CD4-positive, alpha-beta T cell treated with Interferon gamma for 1 hour (primary cell): ENCODE data around the gene ADAMTSL2.

Source experiments
- DNase-seq: peaks from one replicate; pipeline ENCODE4 v3.0.0-alpha.2; 2020

ADAMTSL2 gene

GRCh38 chr9:133518706-133519449 lies 15.6 kb upstream of the ADAMTSL2 start:
- DNase-seq = no peak

GRCh38 chr9:133519693-133520092 lies 14.8 kb upstream of the ADAMTSL2 start:
- no peak for DNase-seq

GRCh38 chr9:133520121-133520835 lies 14.2 kb upstream of the ADAMTSL2 start:
- DNase-seq = no peak

GRCh38 chr9:133521122-133522072 lies 13.1 kb upstream of the ADAMTSL2 start:
- DNase-seq = no peak

GRCh38 chr9:133522073-133522910 lies 12.2 kb upstream of the ADAMTSL2 start:
- DNase-seq = no peak

- no peak for DNase-seq
Measured at GRCh38 chr9:133523106-133523505, 11.4 kb upstream of the ADAMTSL2 start.

GRCh38 chr9:133524146-133524545 lies 10.4 kb upstream of the ADAMTSL2 start:
- no peak for DNase-seq

GRCh38 chr9:133524679-133525228 lies 9.8 kb upstream of the ADAMTSL2 start, which contains the start of gene MYMK:
MYMK (minus strand) TSS chr9:133524959; CDS start chr9:133524844, 115 bp downstream.
- no peak for DNase-seq

GRCh38 chr9:133525677-133526076 lies 8.8 kb upstream of the ADAMTSL2 start:
- DNase-seq = no peak

GRCh38 chr9:133526721-133527321 lies 7.7 kb upstream of the ADAMTSL2 start:
- DNase-seq = no peak

GRCh38 chr9:133527444-133527920 lies 7.0 kb upstream of the ADAMTSL2 start:
- no peak for DNase-seq

- no peak for DNase-seq
Measured at GRCh38 chr9:133528001-133528875, 6.3 kb upstream of the ADAMTSL2 start.

- no peak for DNase-seq
Measured at GRCh38 chr9:133528876-133529241, 5.6 kb upstream of the ADAMTSL2 start.

GRCh38 chr9:133529457-133529856 lies 5.0 kb upstream of the ADAMTSL2 start:
- DNase-seq = no peak

- DNase-seq = no peak
Measured at GRCh38 chr9:133529874-133530273, 4.6 kb upstream of the ADAMTSL2 start.

- DNase-seq = no peak
Measured at GRCh38 chr9:133531293-133531692, 3.2 kb upstream of the ADAMTSL2 start.

- peak; percentile 69 for DNase-seq
Measured at GRCh38 chr9:133532937-133533668, 1.4 kb upstream of the ADAMTSL2 start.

GRCh38 chr9:133533857-133534256 lies 647 bp upstream of the ADAMTSL2 start:
- no peak for DNase-seq

- no peak for DNase-seq
Measured at GRCh38 chr9:133535306-133535877, 888 bp downstream of the ADAMTSL2 start.
